ENCODE results near the gene SMTNL2.
"Not testable (repeated sequence)": the region's sequence is repeated elsewhere in the genome, so short reads cannot be mapped to it uniquely, and the experiment has no call there.

Gene SMTNL2

GRCh38 chr17:4634976-4635375 lies 50.6 kb downstream of the SMTNL2 start:
- no peak for DNase-seq (ENCODE audit: low spot score in 2 of 2)
- ATAC-seq = no peak
- H3K27ac Mint-ChIP-seq = no peak overlapping the region
- no peak overlapping the region for H3K4me3 Mint-ChIP-seq
- no peaks in the 10 kb centered on the region for H3K36me3 Mint-ChIP-seq
- no peaks in the 10 kb centered on the region for H3K9me3 Mint-ChIP-seq
- H3K4me1 Mint-ChIP-seq = peaks cover 20% of the 10 kb centered on the region

GRCh38 chr17:4635823-4636375 lies 51.6 kb downstream of the SMTNL2 start:
- Mint-ChIP-seq H3K4me3 (no peak overlapping the region), H3K27ac (no peak overlapping the region), H3K9me3 (no peaks in the 10 kb centered on the region), H3K36me3 (no peaks in the 10 kb centered on the region), H3K4me1 (peaks cover 20% of the 10 kb centered on the region)
- DNase-seq (ENCODE audit: low spot score in 2 of 2) = no peak
- peak; percentile 53 for ATAC-seq

- H3K27ac Mint-ChIP-seq = no peak overlapping the region
Observed at GRCh38 chr17:4636474-4637100, 52.3 kb downstream of the SMTNL2 start.

GRCh38 chr17:4638766-4639165 lies 54.4 kb downstream of the SMTNL2 start:
- H3K4me1 Mint-ChIP-seq = peaks cover 26% of the 10 kb centered on the region
- H3K4me3 Mint-ChIP-seq; ATAC-seq; H3K9me3 Mint-ChIP-seq; DNase-seq (ENCODE audit: low spot score in 2 of 2); H3K27ac Mint-ChIP-seq; H3K36me3 Mint-ChIP-seq: not testable (repeated sequence)

More at GRCh38 chr17:4636474-4637100, 52.3 kb downstream of the SMTNL2 start:
- H3K36me3 Mint-ChIP-seq = no peaks in the 10 kb centered on the region
- ATAC-seq (no peak), DNase-seq (ENCODE audit: low spot score in 2 of 2) (no peak)
- H3K9me3 Mint-ChIP-seq = no peaks in the 10 kb centered on the region
- no peak overlapping the region for H3K4me3 Mint-ChIP-seq
- peaks cover 21% of the 10 kb centered on the region for H3K4me1 Mint-ChIP-seq

- H3K9me3 Mint-ChIP-seq; H3K36me3 Mint-ChIP-seq; DNase-seq (ENCODE audit: low spot score in 2 of 2); H3K27ac Mint-ChIP-seq: not testable (repeated sequence)
- ATAC-seq = peak; percentile 40
- H3K4me1 Mint-ChIP-seq = peaks cover 26% of the 10 kb centered on the region
- peak overlapping the region; percentile 26 for H3K4me3 Mint-ChIP-seq
Observed at GRCh38 chr17:4639301-4640059, 55.2 kb downstream of the SMTNL2 start.

- H3K4me3 Mint-ChIP-seq; DNase-seq (ENCODE audit: low spot score in 2 of 2); H3K36me3 Mint-ChIP-seq; H3K9me3 Mint-ChIP-seq; H3K27ac Mint-ChIP-seq: not testable (repeated sequence)
- peak; percentile 52 for ATAC-seq
- peaks cover 26% of the 10 kb centered on the region for H3K4me1 Mint-ChIP-seq
Observed at GRCh38 chr17:4640569-4641188, 56.4 kb downstream of the SMTNL2 start.

- Mint-ChIP-seq H3K9me3 (no peaks in the 10 kb centered on the region), H3K4me3 (no peak within 1 kb of the TSS), H3K36me3 (no peaks in the 10 kb centered on the region), H3K27ac (peak within 1 kb of the TSS; percentile 48), H3K4me1 (peaks cover 17% of the 10 kb centered on the region)
- ATAC-seq (no peak), DNase-seq (ENCODE audit: low spot score in 2 of 2) (no peak)
Observed at GRCh38 chr17:4641297-4642195, 57.2 kb downstream of the SMTNL2 start, which contains the start of gene ALOX15. TSS of gene ALOX15 (minus strand) at chr17:4641678. CDS start at chr17:4641651, 27 bp downstream.

GRCh38 chr17:4642286-4642685 lies 58.0 kb downstream of the SMTNL2 start:
- no peaks in the 10 kb centered on the region for H3K36me3 Mint-ChIP-seq
- ATAC-seq = no peak
- peaks cover 13% of the 10 kb centered on the region for H3K4me1 Mint-ChIP-seq
- H3K4me3 Mint-ChIP-seq = no peak overlapping the region
- no peak overlapping the region for H3K27ac Mint-ChIP-seq
- no peak for DNase-seq (ENCODE audit: low spot score in 2 of 2)
- H3K9me3 Mint-ChIP-seq = no peaks in the 10 kb centered on the region

- Mint-ChIP-seq H3K4me1 (peaks cover 13% of the 10 kb centered on the region), H3K4me3 (no peak overlapping the region), H3K27ac (no peak overlapping the region), H3K36me3 (no peaks in the 10 kb centered on the region), H3K9me3 (no peaks in the 10 kb centered on the region)
- no peak for DNase-seq (ENCODE audit: low spot score in 2 of 2)
- ATAC-seq = no peak
Observed at GRCh38 chr17:4643676-4644075, 59.3 kb downstream of the SMTNL2 start.

- no peaks in the 10 kb centered on the region for H3K36me3 Mint-ChIP-seq
- H3K9me3 Mint-ChIP-seq = no peaks in the 10 kb centered on the region
- H3K27ac Mint-ChIP-seq = no peak overlapping the region
- H3K4me1 Mint-ChIP-seq = peaks cover 6% of the 10 kb centered on the region
- DNase-seq (ENCODE audit: low spot score in 2 of 2) (no peak), ATAC-seq (no peak)
- no peak overlapping the region for H3K4me3 Mint-ChIP-seq
Observed at GRCh38 chr17:4645642-4646041, 61.3 kb downstream of the SMTNL2 start.

- Mint-ChIP-seq H3K27ac (no peak overlapping the region), H3K4me1 (no peaks in the 10 kb centered on the region), H3K9me3 (no peaks in the 10 kb centered on the region), H3K36me3 (no peaks in the 10 kb centered on the region), H3K4me3 (no peak overlapping the region)
- DNase-seq (ENCODE audit: low spot score in 2 of 2) = no peak
- no peak for ATAC-seq
Observed at GRCh38 chr17:4648741-4649140, 64.4 kb downstream of the SMTNL2 start.

GRCh38 chr17:4652997-4653396 lies 68.7 kb downstream of the SMTNL2 start:
- no peak for DNase-seq (ENCODE audit: low spot score in 2 of 2)

GRCh38 chr17:4655933-4656332 lies 71.6 kb downstream of the SMTNL2 start:
- not testable (repeated sequence) for DNase-seq (ENCODE audit: low spot score in 2 of 2); H3K4me3 Mint-ChIP-seq; H3K9me3 Mint-ChIP-seq; H3K4me1 Mint-ChIP-seq; ATAC-seq; H3K27ac Mint-ChIP-seq; H3K36me3 Mint-ChIP-seq

More at GRCh38 chr17:4652997-4653396, 68.7 kb downstream of the SMTNL2 start:
- H3K36me3 Mint-ChIP-seq = no peaks in the 10 kb centered on the region
- H3K4me1 Mint-ChIP-seq = no peaks in the 10 kb centered on the region
- H3K4me3 Mint-ChIP-seq = no peak overlapping the region
- H3K27ac Mint-ChIP-seq = no peak overlapping the region
- no peaks in the 10 kb centered on the region for H3K9me3 Mint-ChIP-seq
- ATAC-seq = no peak

GRCh38 chr17:4657678-4658077 lies 73.3 kb downstream of the SMTNL2 start:
- Mint-ChIP-seq H3K27ac (peak overlapping the region; percentile 34), H3K9me3 (no peaks in the 10 kb centered on the region), H3K36me3 (no peaks in the 10 kb centered on the region), H3K4me1 (peaks cover 6% of the 10 kb centered on the region), H3K4me3 (no peak overlapping the region)
- no peak for DNase-seq (ENCODE audit: low spot score in 2 of 2)
- ATAC-seq = no peak
